NCI-H2196 treated with DMSO at 0.1 percent for 48 hours (cell line): ENCODE measurements around the gene EPN1.

Experiments used
- DNase-seq: peaks from one replicate; lab custom pipeline; 2025; ENCODE audit not compliant: unreplicated experiment; lab: John Stamatoyannopoulos, UW

Gene EPN1

GRCh38 chr19:55678121-55678671 is 3.2 kb downstream of the EPN1 start:
- DNase-seq, result no peak

GRCh38 chr19:55679343-55680257 is 4.6 kb downstream of the EPN1 start:
- no peak for DNase-seq

- no peak for DNase-seq
These were observed 5.5 kb downstream of the EPN1 start for GRCh38 chr19:55680339-55681130.

- DNase-seq, result no peak
These were observed 6.4 kb downstream of the EPN1 start for GRCh38 chr19:55681131-55682092.

GRCh38 chr19:55683449-55684261 is 8.6 kb downstream of the EPN1 start:
- DNase-seq, result peak; percentile 56

GRCh38 chr19:55684946-55685681 is 10.1 kb downstream of the EPN1 start:
- no peak for DNase-seq

- DNase-seq, result no peak
These were observed 10.8 kb downstream of the EPN1 start for GRCh38 chr19:55685776-55686175.

- DNase-seq, result no peak
These were observed 11.5 kb downstream of the EPN1 start for GRCh38 chr19:55686311-55687050.

GRCh38 chr19:55687281-55688201 is 12.5 kb downstream of the EPN1 start:
- no peak for DNase-seq

- peak; percentile 70 for DNase-seq
These were observed 13.6 kb downstream of the EPN1 start for GRCh38 chr19:55688422-55689218.

GRCh38 chr19:55689411-55690108 is 14.5 kb downstream of the EPN1 start:
- no peak for DNase-seq

- DNase-seq, result no peak
These were observed 15.2 kb downstream of the EPN1 start for GRCh38 chr19:55690109-55690768.

GRCh38 chr19:55690769-55691545 is 15.9 kb downstream of the EPN1 start:
- no peak for DNase-seq
